ENCODE measurements around the gene MECP2. TPM values are rescaled to one million over a fixed set of nuclear protein-coding genes. Genes with fewer than 3 reads are reported as not detected.

The MECP2 gene
- total RNA-seq, 2 donors from 2014 or later = 34.4 to 35.3 TPM

- Histone ChIP-seq H3K4me1 (ENCODE audit: control insufficient read depth, insufficient read depth, low read length) (no peaks in the 10 kb centered on the region), H3K9ac (ENCODE audit: extremely low read depth, low read length, poor library complexity, severe bottlenecking) (no peak overlapping the region), H3K36me3 (ENCODE audit: control insufficient read depth, insufficient read depth, low read length) (no peaks in the 10 kb centered on the region), H3K27me3 (ENCODE audit: control insufficient read depth, insufficient read depth, low read length, poor library complexity, severe bottlenecking) (no peaks in the 10 kb centered on the region), H3K27ac (ENCODE audit: low read depth, low read length) (no peak overlapping the region), H3K4me3 (ENCODE audit: low read length) (no peak overlapping the region), H3K9me3 (ENCODE audit: control insufficient read depth, low read length) (no peaks in the 10 kb centered on the region)
- peaks cover 78% of the 10 kb centered on the region for H3K9me3 Mint-ChIP-seq
- H3K36me3 Mint-ChIP-seq (ENCODE audit: low read depth) = peaks cover 23% of the 10 kb centered on the region
- WGBS, 2 experiments (ENCODE audit: insufficient coverage in 1 of 2, insufficient read length in 1 of 2) = 94 to 100% methylated on average over 3 to 20 of the region's 20 CpGs
- no peaks in the 10 kb centered on the region for H3K27me3 Mint-ChIP-seq (ENCODE audit: insufficient read depth)
- TF ChIP-seq CTCF (conservative IDR thresholded peaks at IDR 0.05) = no peak
- DNase-seq = no peak
- H3K4me1 Mint-ChIP-seq = no peaks in the 10 kb centered on the region
- no peak overlapping the region for H3K4me3 Mint-ChIP-seq
- no peak overlapping the region for H3K27ac Mint-ChIP-seq
Measured at GRCh38 chrX:154006947-154007346, 90.6 kb downstream of the MECP2 start.

- Histone ChIP-seq H3K4me1 (ENCODE audit: control insufficient read depth, insufficient read depth, low read length) (no peaks in the 10 kb centered on the region), H3K9ac (ENCODE audit: extremely low read depth, low read length, poor library complexity, severe bottlenecking) (no peak overlapping the region), H3K27ac (ENCODE audit: low read depth, low read length) (no peak overlapping the region), H3K27me3 (ENCODE audit: control insufficient read depth, insufficient read depth, low read length, poor library complexity, severe bottlenecking) (no peaks in the 10 kb centered on the region), H3K4me3 (ENCODE audit: low read length) (no peak overlapping the region), H3K9me3 (ENCODE audit: control insufficient read depth, low read length) (no peaks in the 10 kb centered on the region), H3K36me3 (ENCODE audit: control insufficient read depth, insufficient read depth, low read length) (no peaks in the 10 kb centered on the region)
- no peak for DNase-seq
- H3K4me1 Mint-ChIP-seq = no peaks in the 10 kb centered on the region
- peaks cover 12% of the 10 kb centered on the region for H3K36me3 Mint-ChIP-seq (ENCODE audit: low read depth)
- WGBS, 2 experiments (ENCODE audit: insufficient coverage in 1 of 2, insufficient read length in 1 of 2) = 91 to 100% methylated on average over 8 to 10 of the region's 11 CpGs
- H3K27me3 Mint-ChIP-seq (ENCODE audit: insufficient read depth) = no peaks in the 10 kb centered on the region
- H3K9me3 Mint-ChIP-seq = peaks cover 73% of the 10 kb centered on the region
- no peak overlapping the region for H3K4me3 Mint-ChIP-seq
- TF ChIP-seq CTCF (conservative IDR thresholded peaks at IDR 0.05) = no peak
- no peak overlapping the region for H3K27ac Mint-ChIP-seq
Measured at GRCh38 chrX:154004315-154004714, 93.2 kb downstream of the MECP2 start.

GRCh38 chrX:154002215-154002719 is 95.2 kb downstream of the MECP2 start:
- no peaks in the 10 kb centered on the region for H3K27me3 ChIP-seq (ENCODE audit: control insufficient read depth, insufficient read depth, low read length, poor library complexity, severe bottlenecking)
- Mint-ChIP-seq H3K4me3 (no peak overlapping the region), H3K27ac (peak overlapping the region; percentile 70), H3K36me3 (ENCODE audit: low read depth) (peaks cover 8% of the 10 kb centered on the region), H3K27me3 (ENCODE audit: insufficient read depth) (no peaks in the 10 kb centered on the region), H3K4me1 (no peaks in the 10 kb centered on the region), H3K9me3 (peaks cover 66% of the 10 kb centered on the region)
- DNase-seq = no peak
- 98 to 100% methylated on average over 1 to 17 of the region's 17 CpGs for WGBS, 2 experiments (ENCODE audit: insufficient coverage in 1 of 2, insufficient read length in 1 of 2)
- H3K36me3 ChIP-seq (ENCODE audit: control insufficient read depth, insufficient read depth, low read length) = no peaks in the 10 kb centered on the region
- no peak overlapping the region for H3K4me3 ChIP-seq (ENCODE audit: low read length)
- H3K4me1 ChIP-seq (ENCODE audit: control insufficient read depth, insufficient read depth, low read length) = no peaks in the 10 kb centered on the region
- H3K9me3 ChIP-seq (ENCODE audit: control insufficient read depth, low read length) = no peaks in the 10 kb centered on the region
- peak overlapping the region; percentile 49 for H3K27ac ChIP-seq (ENCODE audit: low read depth, low read length)
- no peak for TF ChIP-seq CTCF (conservative IDR thresholded peaks at IDR 0.05)
- H3K9ac ChIP-seq (ENCODE audit: extremely low read depth, low read length, poor library complexity, severe bottlenecking) = no peak overlapping the region

Data from endodermal cell (in vitro differentiated cells).